D721Med (cell line): ENCODE measurements around the gene AGAP1.

Experiments
- DNase-seq: peaks from one replicate; pipeline ENCODE4 v3.0.0; 2011; ENCODE audit warnings: low spot score; ENCODE audit not compliant: insufficient read length
- FAIRE-seq: peaks from 2 replicates; lab custom pipeline; 2011; peaks lifted over from hg19 to GRCh38; lab: Jason Lieb, UNC
- CTCF ChIP-seq: IDR thresholded peaks from 2 replicates; pipeline ENCODE4 v1.5.1; 2012; ENCODE audit warnings: mild to moderate bottlenecking, control low read depth; ENCODE audit not compliant: insufficient read depth; ENCODE audit errors: missing control alignments

The AGAP1 gene

GRCh38 chr2:235575431-235575830 lies 81.6 kb downstream of the AGAP1 start:
- FAIRE-seq (no peak), DNase-seq (no peak)
- no peak for TF ChIP-seq CTCF

- DNase-seq (no peak), FAIRE-seq (no peak)
- TF ChIP-seq CTCF = no peak
Measured at GRCh38 chr2:235575904-235576303, 82.1 kb downstream of the AGAP1 start.

GRCh38 chr2:235576337-235576910 lies 82.6 kb downstream of the AGAP1 start:
- FAIRE-seq = no peak
- DNase-seq = no peak
- TF ChIP-seq CTCF = no peak

GRCh38 chr2:235577404-235578330 lies 83.8 kb downstream of the AGAP1 start:
- FAIRE-seq (no peak), DNase-seq (no peak)
- TF ChIP-seq CTCF = no peak

- no peak for FAIRE-seq
- DNase-seq = no peak
- TF ChIP-seq CTCF = no peak
Measured at GRCh38 chr2:235579128-235579527, 85.3 kb downstream of the AGAP1 start.

GRCh38 chr2:235580426-235581157 lies 86.7 kb downstream of the AGAP1 start:
- TF ChIP-seq CTCF = no peak
- DNase-seq = no peak
- no peak for FAIRE-seq
